KOPT-K1 (cell line): ENCODE data around the gene RRH.
A peak's percentile ranks its signal among the peaks of the same experiment; 100 is the strongest.
"Not testable (repeated sequence)": the region's sequence is repeated elsewhere in the genome, so short reads cannot be mapped to it uniquely, and the experiment has no call there.

ENCODE experiments used
- H3K27ac ChIP-seq: fragments of 200-600 bp; sonication (generic); 2 replicates; pipeline ENCODE4 v1.5.1; 2016; ENCODE audit warnings: antibody characterized with exemption, mild to moderate bottlenecking, low read depth, low read length; ENCODE audit not compliant: poor library complexity, severe bottlenecking
- H3K36me3 ChIP-seq: fragments of 200-600 bp; sonication (generic); 2 replicates; pipeline ENCODE4 v1.5.1; 2017; ENCODE audit warnings: antibody characterized with exemption, mild to moderate bottlenecking, low read length, moderate library complexity; ENCODE audit not compliant: insufficient read depth
- H3K9me3 ChIP-seq: fragments of 200-600 bp; sonication (generic); 2 replicates; pipeline ENCODE4 v1.5.1; 2017; ENCODE audit warnings: antibody characterized with exemption, low read length, mild to moderate bottlenecking; ENCODE audit not compliant: insufficient read depth, poor library complexity, severe bottlenecking

The RRH gene

DNA sequence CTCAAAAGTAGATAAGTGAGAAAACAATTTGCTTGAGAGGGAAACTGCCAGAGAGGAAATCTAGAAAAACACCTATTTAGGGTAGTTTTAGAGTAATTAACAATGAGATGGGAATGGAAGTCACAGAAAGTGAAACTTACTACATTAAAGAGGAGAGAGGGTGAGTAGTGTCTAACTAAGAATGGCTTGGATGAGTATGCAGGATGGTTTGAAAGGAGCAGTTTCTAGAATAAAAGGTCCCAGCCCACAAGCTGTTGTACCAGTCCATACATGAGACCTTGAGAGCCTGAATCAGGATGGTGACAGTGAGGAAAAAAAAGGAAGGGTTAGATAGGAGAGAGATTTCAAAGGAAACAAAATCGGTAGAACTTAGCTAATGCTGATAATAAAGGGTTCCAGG is 10.9 kb upstream of the RRH start:
- Histone ChIP-seq H3K36me3 (peaks cover 50% of the 10 kb centered on the region), H3K9me3 (no peaks in the 10 kb centered on the region), H3K27ac (peak overlapping the region; percentile 74)

DNA sequence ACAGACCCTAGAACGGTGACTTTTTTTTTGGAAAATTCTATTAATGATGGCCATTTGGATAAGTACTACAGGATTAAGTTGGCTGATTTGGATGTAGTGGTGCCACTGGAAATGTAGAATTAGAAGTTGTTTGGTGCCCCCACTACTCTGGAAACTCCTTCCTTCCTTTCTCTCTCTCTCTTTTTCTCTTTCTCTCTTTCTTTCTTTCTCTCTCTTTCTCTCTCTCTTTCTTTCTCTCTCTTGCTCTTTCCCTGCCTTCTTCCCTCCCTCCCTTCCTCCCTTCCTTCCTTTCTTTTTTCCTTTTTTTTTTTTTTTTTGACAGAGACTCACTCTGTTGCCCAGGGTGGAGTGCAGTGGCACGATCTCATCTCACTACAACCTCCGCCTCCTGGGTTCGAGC is 9.5 kb upstream of the RRH start:
- Histone ChIP-seq H3K9me3 (no peaks in the 10 kb centered on the region), H3K36me3 (peaks cover 64% of the 10 kb centered on the region)

DNA sequence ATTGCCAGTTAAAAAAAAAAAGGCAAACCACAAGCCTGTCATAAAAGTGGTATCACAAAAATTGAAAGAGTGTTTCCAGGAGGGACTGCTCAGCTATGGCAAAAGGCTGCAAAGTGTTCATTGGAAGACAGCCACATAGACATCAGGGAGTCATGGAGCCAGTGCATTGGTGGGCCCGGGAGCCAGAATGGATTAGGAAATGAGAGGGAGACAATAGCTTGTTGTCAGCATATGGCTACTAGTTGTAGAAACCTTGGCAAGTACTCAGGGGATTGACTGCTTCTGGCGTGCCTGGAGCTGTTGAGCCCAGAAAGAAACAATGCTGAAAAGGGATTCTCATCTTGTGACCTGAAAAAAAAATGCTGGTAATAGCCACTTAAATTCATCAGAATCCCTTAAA is 7.2 kb upstream of the RRH start:
- Histone ChIP-seq H3K9me3 (no peaks in the 10 kb centered on the region), H3K36me3 (peaks cover 87% of the 10 kb centered on the region), H3K27ac (no peak overlapping the region)

More for the DNA sequence above, 9.5 kb upstream of the RRH start:
- H3K27ac ChIP-seq = no peak overlapping the region

GRCh38 chr4:109821185-109821584 is 6.6 kb upstream of the RRH start:
- Histone ChIP-seq H3K9me3 (no peaks in the 10 kb centered on the region), H3K27ac (no peak overlapping the region), H3K36me3 (peaks cover 89% of the 10 kb centered on the region)

DNA sequence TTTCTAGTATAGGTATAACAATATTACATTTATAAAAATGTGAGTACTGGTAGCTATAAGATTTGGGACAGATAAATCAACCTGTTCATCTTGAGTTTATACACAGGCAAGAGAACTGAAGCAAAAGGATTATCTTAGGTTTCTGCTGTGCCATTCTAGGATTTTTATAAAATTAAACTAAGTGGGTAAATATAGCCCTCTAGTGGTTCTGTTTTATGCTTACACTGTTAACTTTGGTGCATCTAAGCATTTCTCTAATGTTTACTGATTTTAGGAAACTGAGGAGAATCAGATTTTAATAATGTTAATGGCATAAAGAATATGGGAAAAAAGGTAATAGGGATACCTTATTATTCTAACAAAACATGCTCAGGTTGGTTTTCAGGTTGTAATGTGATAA is 1.1 kb upstream of the RRH start:
- Histone ChIP-seq H3K9me3 (no peaks in the 10 kb centered on the region), H3K27ac (no peak overlapping the region), H3K36me3 (peaks cover 56% of the 10 kb centered on the region)

- no peaks in the 10 kb centered on the region for H3K36me3 ChIP-seq
- H3K27ac ChIP-seq = no peak overlapping the region
- H3K9me3 ChIP-seq = no peaks in the 10 kb centered on the region
Observed at GRCh38 chr4:109833756-109834155, 6.0 kb downstream of the RRH start.

- Histone ChIP-seq H3K27ac (no peak overlapping the region), H3K9me3 (peaks cover 5% of the 10 kb centered on the region), H3K36me3 (no peaks in the 10 kb centered on the region)
Observed at GRCh38 chr4:109836985-109837384, 9.2 kb downstream of the RRH start.

DNA sequence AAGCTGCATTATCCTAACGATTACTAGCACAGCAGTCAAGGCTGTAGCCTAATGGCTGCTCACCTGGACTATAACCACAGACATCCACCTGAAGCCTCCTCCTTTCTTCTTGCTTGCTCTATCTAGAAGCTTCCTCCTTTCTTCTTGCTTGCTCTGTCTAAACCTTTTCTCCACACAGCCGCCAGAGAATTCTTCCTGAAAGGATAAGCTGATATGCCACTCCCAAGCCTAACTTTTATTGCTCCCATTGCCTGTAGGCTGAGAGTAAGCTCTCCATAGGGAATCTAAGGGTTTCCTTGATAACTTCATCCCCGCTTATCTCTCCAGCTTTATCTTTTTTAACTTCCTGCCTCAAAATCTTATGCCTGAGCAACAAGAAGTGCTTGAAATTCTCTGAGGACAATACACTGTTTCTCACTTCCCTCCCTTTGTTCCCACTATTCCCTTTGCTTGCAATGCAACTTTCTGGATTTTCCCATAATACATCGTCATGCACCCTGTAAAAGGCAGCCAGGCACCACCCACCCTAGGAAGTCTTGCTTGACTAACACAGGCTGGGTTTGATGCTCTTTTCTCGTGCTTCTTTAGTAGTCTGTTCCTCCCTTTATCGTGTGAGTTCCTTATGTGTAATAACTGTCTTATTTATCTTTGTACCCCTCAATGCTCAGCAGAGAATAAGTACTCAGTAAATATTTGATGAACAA is 18.8 kb downstream of the RRH start:
- no peak overlapping the region for H3K27ac ChIP-seq
- no peaks in the 10 kb centered on the region for H3K36me3 ChIP-seq
- H3K9me3 ChIP-seq = no peaks in the 10 kb centered on the region

GRCh38 chr4:109847896-109848442 is 20.2 kb downstream of the RRH start, which contains the start of gene LRIT3:
TSS of gene LRIT3 (plus strand) at chr4:109848107. CDS start at chr4:109848202, 95 bp downstream.
- Histone ChIP-seq H3K36me3 (no peaks in the 10 kb centered on the region), H3K27ac (no peak within 1 kb of the TSS), H3K9me3 (no peaks in the 10 kb centered on the region)

DNA sequence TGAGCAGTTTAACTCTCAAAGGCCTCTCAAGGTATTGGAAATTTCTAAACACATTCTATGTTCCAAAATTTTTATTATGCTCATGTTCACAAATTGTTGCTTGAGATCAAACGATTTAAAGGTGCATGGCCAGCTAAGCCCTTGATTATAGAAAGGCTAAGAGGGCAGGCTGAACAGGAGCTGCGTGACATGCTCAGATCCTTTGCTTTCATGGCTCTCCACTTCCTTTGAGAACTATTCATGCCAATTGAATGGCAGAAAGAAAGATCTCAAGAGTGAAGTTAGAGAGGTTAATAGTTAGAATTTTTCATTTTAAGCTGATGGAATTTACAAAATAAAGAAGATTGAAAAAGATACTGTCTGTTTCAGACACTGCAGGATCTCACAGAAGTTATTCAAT is 20.7 kb downstream of the RRH start:
- H3K9me3 ChIP-seq = no peaks in the 10 kb centered on the region
- no peaks in the 10 kb centered on the region for H3K36me3 ChIP-seq
- no peak overlapping the region for H3K27ac ChIP-seq

DNA sequence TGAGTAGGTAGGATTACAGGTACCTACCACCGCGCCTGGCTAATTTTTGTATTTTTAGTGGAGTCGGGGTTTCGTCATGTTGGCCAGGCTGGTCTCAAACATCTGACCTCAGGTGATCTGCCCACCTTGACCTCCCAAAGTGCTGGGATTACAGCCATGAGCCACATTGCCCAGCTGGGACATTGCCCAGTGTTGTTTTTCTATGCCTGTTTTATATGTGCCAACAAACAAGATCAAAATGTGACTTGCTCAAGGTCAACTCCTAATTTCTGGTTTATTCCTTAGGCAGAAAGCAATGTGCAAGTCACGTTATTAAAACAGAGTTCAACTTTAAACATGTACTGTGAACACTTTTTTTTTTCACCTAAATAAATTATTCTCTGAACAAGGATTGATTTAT is 22.8 kb downstream of the RRH start:
- Histone ChIP-seq H3K36me3 (no peaks in the 10 kb centered on the region), H3K9me3 (no peaks in the 10 kb centered on the region)

GRCh38 chr4:109859426-109860300 is 31.9 kb downstream of the RRH start:
- not testable (repeated sequence) for H3K36me3 ChIP-seq, H3K27ac ChIP-seq
- peaks cover 24% of the 10 kb centered on the region for H3K9me3 ChIP-seq

More for the DNA sequence above, 22.8 kb downstream of the RRH start:
- H3K27ac ChIP-seq = no peak overlapping the region

GRCh38 chr4:109861271-109861670 is 33.5 kb downstream of the RRH start:
- Histone ChIP-seq H3K27ac (no peak overlapping the region), H3K36me3 (no peaks in the 10 kb centered on the region), H3K9me3 (peaks cover 24% of the 10 kb centered on the region)

GRCh38 chr4:109861916-109862511 is 34.2 kb downstream of the RRH start:
- Histone ChIP-seq H3K27ac (no peak overlapping the region), H3K9me3 (peaks cover 24% of the 10 kb centered on the region), H3K36me3 (no peaks in the 10 kb centered on the region)

GRCh38 chr4:109864134-109864533 is 36.4 kb downstream of the RRH start:
- H3K27ac ChIP-seq = no peak overlapping the region
- H3K9me3 ChIP-seq = peaks cover 20% of the 10 kb centered on the region
- no peaks in the 10 kb centered on the region for H3K36me3 ChIP-seq
